Amniotic stem cell (primary cell): ENCODE results near the gene SLC15A3.
"Not testable (repeated sequence)": the region's sequence is repeated elsewhere in the genome, so short reads cannot be mapped to it uniquely, and the experiment has no call there.

Experiments used
- DNase-seq: peaks from one replicate; lab custom pipeline; 2025; lab: John Stamatoyannopoulos, UW

Gene SLC15A3

GRCh38 chr11:60913793-60914632, 38.0 kb downstream of the SLC15A3 start, which contains the start of gene TMEM109:
Gene TMEM109, plus strand, starts transcription at chr11:60914158. Its CDS starts 5,536 bp downstream, at chr11:60919694.
- DNase-seq: peak; percentile 76

DNA sequence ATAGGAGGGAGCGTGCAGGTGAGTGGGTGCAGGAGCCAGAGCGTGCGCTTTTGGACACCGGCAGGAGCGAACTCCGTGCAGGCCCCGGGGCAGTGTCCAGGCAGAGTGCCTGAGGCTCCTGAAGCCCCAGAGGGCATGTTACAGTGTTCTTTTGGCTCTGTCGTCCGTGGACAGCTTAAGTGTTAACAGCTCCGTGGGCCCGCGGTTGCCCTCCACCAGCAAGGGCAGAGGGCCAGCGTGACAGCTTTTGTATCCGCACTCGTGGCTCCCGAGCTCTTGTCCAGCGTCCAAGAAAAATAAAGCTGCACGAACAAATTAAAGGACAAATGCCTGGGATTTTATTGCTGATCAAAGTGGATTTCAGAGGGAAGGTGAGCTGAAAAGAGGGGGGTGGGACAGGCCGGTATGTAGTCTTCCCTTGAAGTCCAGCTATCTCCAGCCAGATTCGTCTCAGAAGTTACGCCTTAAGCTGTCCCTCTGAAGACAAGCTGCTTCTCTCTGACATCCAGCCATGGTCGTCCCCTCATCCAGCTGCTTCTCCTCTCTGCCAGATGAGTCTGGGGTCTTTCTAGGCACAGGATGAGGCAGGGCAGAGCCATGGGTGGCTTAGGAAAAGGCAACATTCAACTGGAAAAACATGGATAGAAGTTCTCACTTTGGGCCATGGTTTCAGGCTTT, 39.0 kb downstream of the SLC15A3 start:
- no peak for DNase-seq

DNA sequence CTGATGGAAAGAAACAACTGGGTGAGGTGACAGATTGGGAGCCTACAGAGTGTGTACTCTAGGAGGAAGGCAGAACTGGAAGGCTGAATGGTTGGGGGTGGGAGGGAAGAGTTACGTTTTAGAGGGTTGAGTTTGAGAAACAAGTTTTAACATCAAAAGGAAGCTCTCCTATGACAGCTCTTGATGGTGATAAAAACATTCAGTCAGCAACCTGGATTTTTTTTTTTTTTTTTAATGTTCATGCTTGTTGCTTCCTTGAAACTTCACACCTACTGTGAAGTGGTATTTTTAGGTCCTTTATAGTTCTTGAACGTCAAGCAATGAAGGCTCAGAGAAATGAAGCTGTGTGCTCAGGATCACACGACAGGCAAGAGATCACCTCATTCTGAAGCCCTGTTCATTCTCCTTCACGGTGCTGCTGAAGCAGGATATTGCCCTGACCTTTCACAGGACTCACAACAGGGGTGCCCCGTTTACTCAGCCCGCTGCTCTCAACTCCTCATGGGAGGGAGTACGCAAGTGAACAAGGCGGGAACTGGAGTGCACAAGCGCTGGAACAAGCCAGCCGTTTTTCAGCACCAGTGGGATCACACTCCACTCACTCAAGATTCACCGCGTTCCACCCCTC, 39.6 kb downstream of the SLC15A3 start:
- no peak for DNase-seq

DNA sequence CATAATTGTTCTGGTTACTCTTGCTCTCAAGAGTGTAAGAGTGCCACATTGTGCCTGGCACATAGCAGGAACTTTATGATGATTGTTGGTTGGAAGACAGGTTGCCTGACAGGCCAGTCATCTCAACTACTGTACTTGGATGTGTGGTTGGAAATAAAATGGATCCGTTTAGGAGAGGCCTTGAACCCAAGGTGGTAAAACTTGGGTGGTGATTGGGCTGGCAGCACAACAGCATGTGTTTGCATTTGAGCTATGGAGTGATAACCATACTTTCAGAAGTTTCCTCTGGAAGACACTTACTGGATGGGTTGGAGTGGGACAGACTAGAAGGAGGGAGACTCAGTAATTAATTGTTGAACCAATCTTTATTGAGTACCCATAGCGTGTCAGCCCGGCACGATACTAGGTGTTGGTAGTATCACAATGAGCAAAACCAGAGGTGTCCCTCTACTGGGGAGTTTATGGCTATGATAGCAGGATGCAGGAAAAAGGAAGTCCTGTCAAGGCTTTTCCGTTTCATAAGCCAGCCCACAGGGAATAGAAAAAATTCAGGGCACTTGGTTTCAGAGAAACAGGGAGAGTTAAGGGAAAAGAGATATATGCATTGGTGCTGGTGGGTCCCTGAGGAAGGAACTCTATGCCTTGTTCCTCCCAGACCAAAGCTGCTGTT, 41.1 kb downstream of the SLC15A3 start:
- DNase-seq: no peak

- DNase-seq: no peak
Measured at GRCh38 chr11:60910281-60910687, 41.7 kb downstream of the SLC15A3 start.

GRCh38 chr11:60909680-60910280, 42.2 kb downstream of the SLC15A3 start:
- DNase-seq: not testable (repeated sequence)

DNA sequence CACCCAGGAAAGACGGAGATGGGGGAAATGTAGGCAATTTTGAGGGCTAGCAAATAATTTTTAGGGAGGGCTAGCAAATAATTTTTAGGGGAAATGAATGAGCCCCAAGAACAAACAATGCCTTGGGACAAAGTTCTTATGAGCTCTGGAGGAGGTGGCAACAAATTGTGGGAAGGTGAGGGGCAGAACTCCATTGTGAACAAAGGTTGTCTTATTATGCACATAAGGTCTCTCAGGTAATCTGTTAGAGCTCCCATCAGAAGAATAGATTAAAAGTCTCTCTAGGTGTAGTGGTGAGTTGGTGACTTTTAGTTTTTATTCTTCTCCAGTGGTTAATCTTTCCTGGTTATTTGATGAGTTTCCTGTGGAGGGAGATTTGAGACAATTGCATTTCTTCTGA, 43.2 kb downstream of the SLC15A3 start:
- DNase-seq: no peak

DNA sequence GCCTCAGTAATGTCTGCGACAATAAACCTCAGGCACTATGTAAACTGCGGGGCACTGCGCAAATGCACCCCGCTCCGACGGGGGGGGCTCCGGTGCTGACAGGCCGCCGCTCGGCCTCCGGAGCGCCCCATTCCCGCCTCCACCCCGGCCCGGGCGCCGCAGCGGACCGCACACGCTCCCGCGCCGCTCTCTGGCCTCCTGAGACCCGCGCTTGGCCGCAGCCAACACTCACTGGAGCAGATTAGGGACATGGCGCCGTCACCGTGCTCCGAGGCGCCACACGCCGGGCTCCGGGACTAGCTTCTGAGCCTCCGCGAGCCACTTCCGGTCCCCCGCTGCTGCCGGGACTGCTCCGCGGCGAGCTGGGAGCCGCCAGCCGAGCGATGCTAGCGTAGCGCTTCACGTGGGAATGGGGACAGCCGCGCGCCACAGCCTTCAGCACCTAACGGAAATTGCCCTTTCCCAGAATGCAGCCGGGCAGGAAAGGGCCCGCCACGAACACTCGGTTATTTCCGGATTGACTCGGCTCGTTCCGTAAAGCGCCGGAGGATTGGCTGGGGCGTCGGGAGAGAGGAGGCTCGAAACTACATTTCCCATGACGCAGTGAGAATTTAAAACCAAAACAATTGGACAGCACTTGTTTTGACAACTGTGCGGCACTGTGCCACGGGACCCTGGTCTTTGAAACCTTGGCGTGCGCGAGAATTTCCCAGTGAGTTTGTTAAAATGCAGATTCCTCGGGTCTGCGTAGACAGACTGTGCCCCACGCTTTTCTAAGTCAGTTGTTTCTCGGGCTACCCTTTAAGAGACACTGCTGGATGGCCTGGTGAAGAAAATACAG, 45.6 kb downstream of the SLC15A3 start, which contains the start of gene PRPF19:
Gene PRPF19 (minus strand): TSS at position 454 of the 841 bp plus-strand sequence. CDS start 203 bp downstream, at position 251.
- DNase-seq: peak; percentile 97

DNA sequence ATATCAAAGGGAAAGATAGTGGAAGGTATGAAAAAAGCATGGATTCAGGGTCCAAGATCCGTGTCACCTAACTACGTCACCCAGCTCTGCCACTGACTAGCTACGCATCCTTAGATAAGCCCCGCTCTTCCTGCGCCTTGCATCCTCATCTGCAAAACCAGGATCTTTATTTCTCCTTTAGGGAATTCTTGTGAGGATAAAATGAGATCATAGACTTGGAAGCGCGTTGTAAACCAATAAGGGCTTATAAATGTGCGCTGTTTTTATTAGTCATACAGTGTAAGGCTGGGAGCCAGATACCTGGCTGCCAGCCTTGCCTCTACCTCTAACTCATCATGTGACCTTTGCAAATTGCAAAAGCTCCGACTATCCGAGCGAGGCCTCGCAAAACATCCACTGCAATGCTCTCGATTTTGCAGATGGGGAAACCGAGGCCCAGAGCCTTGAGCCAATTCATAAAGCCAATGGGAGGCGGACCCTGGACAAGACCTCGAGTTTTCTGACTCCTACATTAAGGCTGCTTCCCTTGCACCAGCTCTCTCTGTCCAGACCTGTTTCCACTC, 46.3 kb downstream of the SLC15A3 start:
- no peak for DNase-seq

- no peak for DNase-seq
Measured at GRCh38 chr11:60905047-60905446, 46.9 kb downstream of the SLC15A3 start.

DNA sequence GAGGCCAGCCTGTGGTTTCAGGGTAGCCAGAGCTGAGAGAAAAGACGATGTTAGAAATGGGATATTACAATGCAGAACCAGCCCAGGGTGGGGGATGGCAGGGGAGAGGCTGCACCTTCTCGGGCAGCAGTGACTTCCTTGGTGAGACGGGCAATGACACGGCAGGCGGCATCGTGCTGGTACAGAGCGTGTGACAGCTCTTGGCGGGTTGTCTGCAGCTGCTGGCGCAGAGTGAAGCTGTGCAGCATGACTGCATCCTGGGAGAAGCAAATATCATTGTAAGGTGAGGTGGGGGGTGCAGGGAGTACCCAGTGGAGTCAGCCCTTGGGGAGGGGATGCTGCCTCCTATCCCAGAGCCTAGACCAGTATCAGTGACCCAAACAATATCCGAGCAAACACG, 49.4 kb downstream of the SLC15A3 start:
- DNase-seq: no peak

DNA sequence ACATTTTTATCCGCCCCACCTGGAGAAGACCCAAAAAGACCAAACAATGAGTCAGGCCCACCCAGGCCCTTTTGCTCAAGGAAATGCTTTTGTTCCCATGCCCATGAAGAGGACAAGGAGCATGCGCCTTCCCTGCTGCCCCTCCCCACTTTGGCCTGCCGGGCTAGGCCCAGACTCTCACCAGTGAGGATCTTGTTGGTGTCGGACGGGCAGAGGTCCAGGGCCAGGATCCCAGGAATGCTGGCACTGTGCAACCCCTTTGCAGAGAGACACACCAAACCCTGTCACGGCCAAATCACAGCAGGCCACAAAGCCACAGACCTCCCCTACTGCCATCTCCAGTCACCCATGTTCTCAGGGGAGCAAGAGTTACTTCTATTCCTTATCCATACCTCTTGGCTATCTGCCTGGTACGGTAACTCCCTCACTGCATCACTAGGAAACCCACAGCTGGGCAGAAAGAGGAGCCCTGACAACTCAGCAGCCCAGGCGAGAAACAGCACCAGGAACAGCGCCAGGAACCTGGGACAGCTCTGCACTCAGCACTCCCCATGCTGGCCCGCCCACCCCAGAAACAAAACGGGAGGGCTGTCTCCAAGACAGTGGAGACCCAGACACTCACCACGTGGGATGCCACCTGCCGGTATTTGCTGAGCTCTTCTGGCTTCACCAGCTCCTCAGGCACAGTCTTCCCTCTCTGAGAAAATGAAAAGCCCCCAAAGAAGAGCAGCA, 51.1 kb downstream of the SLC15A3 start:
- no peak for DNase-seq

- DNase-seq: no peak
Measured at GRCh38 chr11:60899977-60900376, 52.0 kb downstream of the SLC15A3 start.

DNA sequence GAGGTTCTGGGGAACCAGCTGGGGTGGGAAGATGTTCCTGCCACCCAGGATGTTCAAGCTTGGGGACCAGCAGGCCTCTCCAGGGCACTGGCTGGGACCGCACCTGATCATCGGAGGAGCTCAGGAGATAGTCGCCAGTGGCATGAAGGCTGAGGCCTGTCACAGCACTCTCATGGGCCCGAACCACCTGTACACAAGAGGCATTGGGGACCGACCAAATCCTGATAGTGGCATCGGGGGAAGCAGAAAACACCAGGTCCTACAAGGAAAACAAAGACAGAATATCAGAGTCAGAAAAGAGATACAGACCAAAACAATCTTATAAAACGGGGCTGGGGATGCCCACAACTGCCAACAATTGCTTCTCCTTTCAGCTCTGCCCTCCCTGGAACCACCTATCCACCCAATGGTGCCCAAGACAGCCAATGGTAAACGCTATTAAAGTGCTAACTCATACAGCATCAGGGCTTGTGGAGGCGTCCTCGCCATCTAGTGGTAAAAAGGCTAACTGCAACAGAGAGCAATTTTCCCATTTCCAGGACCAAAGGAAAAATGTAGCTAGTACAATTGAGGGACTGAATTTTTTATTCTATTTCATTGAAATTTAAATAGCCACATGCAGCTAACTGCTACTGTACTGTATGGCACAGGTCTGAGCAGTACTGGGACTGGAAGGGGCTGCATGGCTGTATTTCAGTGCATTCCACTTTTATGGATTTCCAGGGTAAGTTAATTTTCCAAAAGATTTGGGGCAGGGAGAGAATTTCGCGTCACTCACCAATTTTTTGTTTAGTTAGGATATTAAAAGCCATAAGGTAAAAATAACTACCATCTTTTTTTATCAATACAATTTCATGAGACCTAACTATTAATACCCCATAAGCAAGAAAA, 52.7 kb downstream of the SLC15A3 start:
- peak; percentile 22 for DNase-seq

GRCh38 chr11:60897496-60897895, 54.5 kb downstream of the SLC15A3 start:
- DNase-seq: no peak

- DNase-seq: no peak
Measured at GRCh38 chr11:60895687-60896086, 56.3 kb downstream of the SLC15A3 start.

DNA sequence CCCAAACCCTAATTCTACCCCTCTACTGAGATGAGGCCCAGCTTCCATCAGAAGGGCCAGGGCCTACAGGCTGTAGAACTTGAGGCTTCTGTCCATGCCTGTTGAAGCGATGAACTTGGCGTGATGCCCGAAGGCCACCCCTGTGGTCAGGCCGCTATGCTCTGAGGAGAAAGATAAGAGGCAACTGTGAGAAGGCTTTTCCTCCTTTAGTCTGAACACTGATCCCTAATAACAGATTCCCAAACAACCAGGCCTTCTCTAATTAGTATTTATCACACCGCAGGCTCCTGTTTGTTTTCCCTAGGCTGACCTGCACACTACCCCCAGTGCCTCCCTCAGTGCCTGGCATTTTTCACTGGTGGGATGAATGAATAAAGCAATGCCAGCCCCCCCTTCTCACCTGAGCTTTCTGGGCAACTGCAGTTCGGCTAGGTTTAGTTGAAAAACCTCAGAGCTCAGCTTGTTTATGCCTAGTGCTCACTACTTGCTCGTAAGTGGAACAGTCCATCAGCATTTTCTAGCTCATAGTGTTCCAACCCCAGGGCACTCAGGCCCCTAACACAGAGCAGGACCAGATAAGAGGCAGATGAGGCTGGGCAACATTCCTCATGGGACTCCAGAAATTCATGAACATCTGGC, 60.8 kb downstream of the SLC15A3 start:
- no peak for DNase-seq

GRCh38 chr11:60890696-60891095, 61.3 kb downstream of the SLC15A3 start:
- no peak for DNase-seq
